Stromal cell of bone marrow (primary cell): ENCODE results near the gene NUDT16.
A peak's percentile ranks its signal among the peaks of the same experiment; 100 is the strongest.

Source experiments
- DNase-seq: peaks from one replicate; pipeline ENCODE4 v3.0.0-alpha.2; 2012; ENCODE audit warnings: low read depth

The NUDT16 gene

GRCh38 chr3:131386429-131387165 is 5.0 kb downstream of the NUDT16 start:
- DNase-seq, result no peak

- DNase-seq, result no peak
Observed at GRCh38 chr3:131387796-131388489, 6.4 kb downstream of the NUDT16 start.

- no peak for DNase-seq
Observed at GRCh38 chr3:131388490-131388799, 6.9 kb downstream of the NUDT16 start.

DNA sequence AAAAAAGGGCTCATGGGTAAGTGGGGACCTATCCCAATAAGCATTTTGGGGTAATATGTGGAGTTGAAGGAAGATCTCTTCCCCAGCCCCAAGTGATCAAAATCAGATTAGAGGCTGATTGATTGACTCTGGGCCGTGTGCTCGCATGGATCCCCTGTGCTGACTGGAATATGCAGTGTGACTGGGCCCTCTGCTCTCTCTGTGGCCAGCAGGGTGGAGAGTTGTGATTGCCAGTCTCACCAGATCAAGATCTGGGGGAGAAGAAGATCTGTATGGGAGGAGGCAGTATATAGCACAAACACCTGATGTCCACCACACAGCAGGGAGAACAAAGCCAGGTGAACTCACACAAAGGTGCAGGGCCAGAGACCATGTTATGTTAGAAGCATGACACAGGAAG is 8.8 kb downstream of the NUDT16 start:
- DNase-seq, result no peak

DNA sequence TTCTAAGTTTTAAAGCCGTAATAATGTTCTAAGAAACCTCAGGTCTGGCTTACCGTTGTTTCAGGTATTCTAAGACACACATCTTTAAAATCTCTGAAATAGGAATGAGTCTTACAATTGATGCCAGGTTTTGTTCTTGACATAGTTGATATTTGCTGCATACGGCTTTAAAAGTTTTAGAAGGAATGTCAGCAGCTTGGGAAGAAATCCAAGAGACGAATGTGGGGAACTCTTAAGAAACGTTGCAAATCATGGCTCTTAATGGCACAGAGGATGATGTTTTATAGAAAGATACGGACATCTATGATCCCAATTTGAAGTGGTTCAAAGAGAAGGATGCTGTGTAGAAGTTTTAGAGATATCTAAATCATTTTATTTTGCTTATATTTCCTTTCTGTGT is 11.5 kb downstream of the NUDT16 start:
- no peak for DNase-seq

DNA sequence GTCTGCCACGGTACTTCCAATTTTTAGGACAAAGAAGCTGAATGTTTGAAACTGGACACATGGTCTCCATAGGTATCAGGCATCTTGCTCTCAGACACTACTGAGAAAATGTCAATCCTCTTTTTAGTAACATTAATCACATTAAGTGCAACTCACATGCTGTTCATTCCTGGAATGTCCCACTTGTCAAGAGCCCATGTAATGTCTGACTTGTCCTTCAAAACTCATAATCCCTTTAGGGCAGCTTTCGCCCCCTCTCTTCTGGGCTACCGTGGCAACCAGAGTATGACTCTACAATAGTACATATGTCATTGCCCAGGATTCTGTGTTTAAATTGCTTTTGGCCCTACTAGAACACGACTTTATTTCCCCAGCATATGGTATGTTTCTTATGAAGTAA is 12.3 kb downstream of the NUDT16 start:
- DNase-seq, result no peak

DNA sequence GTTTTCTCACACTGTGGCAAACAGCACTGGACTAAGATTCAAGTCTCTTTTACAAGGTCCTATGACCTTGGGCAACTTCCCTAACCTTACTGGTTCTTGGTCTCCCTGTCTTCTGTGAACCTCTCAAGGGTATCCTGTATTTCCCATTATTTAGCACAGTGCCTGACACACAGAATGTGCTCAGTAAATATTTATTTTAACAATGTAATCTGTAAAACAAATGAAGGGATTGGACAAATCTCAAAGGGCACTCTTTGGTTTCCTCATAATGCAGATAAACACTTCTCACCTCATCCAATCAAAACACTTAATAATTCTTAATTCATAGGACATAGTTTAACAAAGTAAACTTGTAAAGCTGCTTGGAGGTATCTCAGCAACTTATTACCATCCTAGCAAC is 12.8 kb downstream of the NUDT16 start:
- DNase-seq, result no peak

DNA sequence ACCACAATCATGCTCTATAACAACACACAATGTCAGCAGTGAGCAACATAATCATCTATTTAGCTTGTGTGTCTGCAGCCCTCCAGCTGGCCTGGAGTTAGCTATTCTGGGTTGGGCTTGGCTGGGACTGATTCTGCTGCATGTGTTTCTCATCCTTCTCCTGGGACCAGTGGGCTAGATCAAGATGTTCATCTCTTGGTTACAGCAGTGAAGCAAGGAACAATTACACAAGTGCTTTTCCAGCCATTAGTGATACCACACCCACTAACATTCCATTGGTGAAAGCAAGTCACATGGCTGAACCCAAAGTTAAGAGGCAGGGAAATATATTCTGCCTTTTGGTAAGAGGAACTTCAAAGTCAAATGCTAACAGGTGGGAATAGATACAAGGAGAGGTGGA is 14.6 kb downstream of the NUDT16 start:
- peak; percentile 76 for DNase-seq

DNA sequence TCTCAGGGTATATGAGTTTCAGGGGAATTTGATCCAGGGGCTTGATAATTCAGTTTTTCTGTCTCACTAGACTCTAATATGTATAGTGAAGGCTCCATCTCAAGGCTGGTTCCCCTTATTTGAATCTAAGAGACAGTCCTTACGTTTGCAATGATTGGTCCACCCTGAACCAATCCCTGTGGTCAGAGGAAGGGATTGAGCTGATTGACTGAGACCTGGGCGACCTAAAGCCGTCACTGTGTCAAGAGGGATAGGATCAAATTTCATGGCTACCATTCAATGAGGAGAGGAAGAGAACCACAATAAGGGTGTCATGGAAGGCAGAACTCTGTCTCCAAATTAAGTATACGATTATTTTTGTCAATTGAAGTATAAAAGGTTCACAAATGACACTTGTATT is 16.3 kb downstream of the NUDT16 start:
- DNase-seq, result no peak

- DNase-seq, result no peak
Observed at GRCh38 chr3:131401978-131402377, 20.4 kb downstream of the NUDT16 start.

DNA sequence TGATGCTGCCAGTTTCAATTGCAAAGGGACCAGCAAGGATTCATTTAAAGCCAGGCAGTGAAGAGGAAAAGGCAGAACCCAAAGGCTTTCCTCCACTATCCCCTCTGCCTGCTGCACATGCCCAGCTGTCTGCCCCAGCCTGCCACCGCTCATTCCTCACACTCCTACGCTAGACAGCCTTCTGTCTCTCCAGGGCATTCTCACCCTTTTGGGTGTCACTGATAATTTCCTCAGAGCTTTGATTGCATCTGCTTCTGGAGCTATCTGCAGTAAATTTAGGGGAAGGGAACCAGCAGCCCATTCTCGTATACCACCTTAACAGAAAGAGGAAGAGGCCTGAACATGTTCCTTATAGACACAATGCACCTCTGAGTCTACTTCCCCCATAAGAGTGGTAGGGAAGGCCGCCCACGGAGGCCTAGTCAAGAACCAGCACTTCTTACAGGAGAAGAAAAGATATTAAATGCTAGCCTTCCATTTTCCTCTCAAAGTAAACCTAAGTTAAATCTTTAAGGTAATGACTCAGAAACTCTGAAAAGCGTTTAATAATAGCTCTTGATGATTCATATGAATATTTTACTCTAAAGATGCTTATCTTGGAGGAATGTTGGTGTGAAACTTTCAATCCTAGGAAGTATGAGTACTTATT is 20.9 kb downstream of the NUDT16 start:
- DNase-seq, result no peak

DNA sequence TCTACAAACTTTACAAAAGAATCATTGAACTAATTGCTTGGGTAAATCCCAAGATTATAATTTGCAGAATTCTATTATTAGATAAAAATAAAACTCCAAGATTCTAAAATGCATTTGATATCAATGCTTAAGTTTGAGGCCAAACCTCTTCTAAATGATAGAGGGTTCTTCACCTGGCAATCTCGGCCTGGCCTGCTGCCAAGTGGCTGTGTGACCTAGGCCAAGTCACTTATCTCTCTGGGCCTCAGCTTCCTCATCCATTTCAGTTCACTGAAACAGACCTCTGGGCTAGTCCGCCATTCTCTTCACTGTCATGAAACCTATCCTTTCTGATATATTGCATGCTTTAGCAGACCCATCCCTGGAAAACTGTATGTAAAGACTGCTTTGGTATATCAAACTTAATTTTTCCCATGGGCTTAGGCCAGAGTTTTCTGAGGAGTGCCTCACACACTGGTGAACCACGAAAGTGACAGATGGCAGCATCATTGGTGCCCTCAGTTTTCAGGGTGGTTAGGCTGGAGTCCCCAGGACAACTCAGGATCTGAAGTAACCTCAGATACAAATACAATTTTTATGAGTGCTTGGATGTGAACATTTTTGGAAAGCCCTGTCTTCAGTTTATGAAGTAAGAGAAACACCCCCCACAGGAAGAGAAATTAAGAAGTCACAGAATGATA is 21.8 kb downstream of the NUDT16 start:
- no peak for DNase-seq

DNA sequence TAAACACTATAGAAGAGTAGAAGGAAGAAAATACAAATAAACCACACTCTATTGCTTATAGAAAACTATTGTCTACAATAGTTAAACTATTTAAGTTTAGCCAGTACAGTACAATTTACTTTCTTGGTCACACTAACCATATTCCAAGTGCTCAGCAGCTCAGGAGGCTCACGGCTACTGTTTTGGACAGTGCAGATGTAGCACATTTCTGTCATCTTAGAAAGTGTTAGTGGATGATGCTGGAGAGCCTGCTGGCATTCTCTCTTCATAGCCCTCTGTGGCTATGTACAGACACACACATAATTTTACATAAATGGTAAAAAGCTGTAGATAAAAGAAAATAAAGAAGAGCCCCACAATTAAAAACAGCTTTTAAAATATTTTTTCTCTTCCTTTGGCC is 23.8 kb downstream of the NUDT16 start:
- no peak for DNase-seq

DNA sequence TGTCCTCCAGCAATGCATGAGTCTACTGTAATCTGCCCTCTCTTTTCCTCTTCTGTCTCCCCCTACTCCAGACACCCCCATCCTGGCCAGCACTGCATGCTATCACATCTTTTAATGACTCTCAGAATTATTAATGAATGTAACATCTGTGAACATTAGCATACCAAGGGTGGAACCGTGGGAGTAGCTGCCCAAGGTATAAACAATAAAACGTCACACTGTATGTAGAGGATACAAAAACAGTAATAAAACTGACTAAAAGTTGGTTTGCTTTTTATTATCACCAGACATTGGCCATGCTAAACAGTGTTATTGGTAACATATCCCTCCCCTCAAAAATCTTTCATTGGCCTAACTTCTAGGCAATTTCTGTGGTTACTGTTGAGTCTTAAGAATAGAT is 24.7 kb downstream of the NUDT16 start:
- DNase-seq, result no peak

DNA sequence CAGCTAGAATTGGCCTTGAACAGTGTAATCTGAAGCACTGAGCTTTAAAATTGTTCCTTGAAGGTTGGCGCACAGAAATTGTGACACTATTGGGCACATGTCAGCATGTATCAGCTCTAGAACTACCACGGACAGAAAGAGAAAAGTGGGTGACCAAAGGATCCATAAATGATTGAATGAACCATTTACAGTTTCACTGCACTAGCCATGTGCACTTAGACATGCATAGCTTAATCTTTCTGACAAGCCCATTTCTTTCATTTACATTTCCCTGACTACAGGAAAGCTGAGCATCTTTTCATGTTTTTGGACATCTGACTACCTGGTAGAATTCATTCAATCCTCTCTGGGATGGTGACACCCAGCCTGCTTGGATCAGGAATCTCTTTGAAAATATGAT is 36.2 kb downstream of the NUDT16 start:
- DNase-seq, result no peak

DNA sequence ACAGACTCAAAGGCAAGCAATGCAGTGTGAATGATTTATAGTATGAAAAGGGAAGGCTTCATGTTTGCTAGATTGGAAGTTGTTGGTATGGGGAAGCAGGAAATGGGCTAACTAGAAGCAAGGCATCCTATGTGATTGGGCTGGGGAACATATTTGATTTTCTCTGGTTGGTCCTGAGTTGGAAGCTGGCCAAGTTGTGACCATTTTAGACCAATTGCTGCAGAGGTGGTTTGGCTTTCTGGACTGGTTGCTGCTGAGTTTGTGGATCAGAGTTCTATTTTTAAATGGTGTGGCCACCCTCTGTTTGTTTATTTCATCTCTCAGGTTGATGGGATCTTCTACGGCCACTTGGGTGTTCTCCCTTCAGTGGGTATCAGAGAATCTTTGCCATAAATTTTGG is 39.7 kb downstream of the NUDT16 start:
- no peak for DNase-seq

DNA sequence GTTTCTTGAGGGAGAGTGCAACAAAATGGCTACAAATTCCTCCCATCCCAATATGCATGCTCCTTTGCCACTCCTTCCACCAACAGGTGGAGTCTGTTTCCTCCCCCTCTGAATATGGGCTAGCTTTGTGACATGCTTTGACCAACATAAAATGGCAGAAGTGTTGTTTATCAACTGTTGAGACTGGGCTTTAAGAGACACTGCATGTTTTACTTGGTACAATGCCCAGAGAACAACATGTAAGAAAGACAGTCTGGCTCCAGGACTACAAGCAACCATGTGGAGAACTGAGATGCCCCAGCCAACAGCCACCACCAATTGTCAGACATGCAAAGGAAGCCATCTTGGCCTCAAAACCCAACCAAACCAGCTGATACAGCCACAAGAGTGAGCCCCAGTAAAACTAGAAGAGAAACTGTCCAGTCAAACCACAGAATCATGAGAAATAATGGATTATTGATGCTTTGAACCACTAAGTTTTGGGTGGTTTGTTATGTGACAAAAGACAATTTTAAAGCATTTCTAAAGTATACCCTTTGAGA is 40.5 kb downstream of the NUDT16 start:
- no peak for DNase-seq

DNA sequence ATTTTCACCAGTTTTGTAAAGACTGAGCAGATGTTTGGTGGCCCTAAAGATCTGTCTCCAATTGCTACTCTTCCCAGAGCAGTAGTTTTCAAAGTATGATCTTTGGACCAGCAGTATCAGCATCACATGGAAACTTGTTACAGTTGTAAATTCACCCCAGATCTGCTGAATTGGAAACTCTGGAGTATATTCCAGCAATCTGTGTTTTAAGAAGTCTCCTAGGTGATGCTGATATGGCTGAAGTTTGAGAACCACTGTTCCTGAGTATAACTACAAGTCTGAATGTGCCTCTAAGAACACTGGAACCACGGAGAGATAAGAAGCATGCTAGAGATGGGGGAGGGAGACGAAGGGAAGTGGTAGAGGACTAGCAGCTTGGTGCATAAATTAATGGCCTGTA is 45.7 kb downstream of the NUDT16 start:
- no peak for DNase-seq

GRCh38 chr3:131431754-131432153 is 50.2 kb downstream of the NUDT16 start:
- no peak for DNase-seq

DNA sequence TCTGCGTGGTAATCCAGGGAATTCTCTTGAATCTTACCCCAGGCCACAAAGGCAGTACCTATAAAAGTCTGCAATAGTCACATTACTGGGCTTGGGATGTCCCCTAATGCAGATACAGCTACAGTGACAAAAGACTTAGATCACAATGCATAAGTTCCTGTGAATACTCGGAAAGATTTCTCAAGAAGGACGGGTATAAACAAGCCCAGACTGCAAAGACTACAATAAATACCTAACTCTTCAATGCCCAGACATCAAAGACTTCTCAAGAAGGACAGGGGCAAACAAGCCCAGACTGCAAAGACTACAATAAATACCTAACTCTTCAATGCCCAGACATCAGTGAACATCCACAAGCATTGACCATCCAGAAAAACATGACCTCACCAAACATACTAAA is 50.9 kb downstream of the NUDT16 start:
- DNase-seq, result no peak

GRCh38 chr3:131435000-131435399 is 53.4 kb downstream of the NUDT16 start:
- no peak for DNase-seq
